Measurements from ENCODE around the gene TRAPPC3.

TRAPPC3 gene

DNA sequence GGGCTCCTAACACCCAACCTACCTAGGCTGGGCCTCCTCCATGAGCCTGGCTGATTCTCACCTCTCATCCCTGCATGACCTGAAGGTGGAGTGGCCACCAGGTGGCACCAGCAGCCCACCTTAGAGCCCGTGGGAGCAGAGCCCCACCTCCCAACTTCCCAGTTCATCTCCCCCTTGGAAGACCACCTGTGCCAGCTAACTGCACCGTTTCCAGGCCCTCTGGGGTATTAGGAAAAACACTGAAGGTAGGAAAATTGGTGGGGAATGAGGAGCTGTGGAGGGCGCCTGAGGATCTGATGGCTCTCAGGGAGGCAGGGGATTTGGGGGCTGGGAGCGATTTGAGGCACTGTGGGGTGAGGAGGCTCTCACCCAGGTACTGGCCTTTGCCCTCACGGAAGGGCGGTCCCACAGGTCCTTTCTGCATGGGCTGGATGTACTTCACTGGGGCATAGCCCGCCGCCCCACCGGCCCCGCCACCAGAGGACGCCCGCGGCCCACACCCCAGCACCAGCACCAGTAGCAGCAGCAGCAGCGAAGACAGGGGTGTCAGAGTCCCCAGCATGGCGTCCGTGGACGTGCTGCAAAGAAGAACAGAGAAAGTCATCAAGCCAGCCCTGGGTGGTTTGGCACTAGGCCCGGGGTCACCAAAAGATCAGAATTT, 49.5 kb downstream of the TRAPPC3 start:
- Histone ChIP-seq H3K9me3 (ENCODE audit: control insufficient read depth in 1 of 2, low read length in 2 of 2) (no peaks in the 10 kb centered on the region), H3K36me3 (ENCODE audit: control insufficient read depth in 1 of 2, insufficient read depth in 2 of 2, low read length in 2 of 2) (peaks cover 3 to 20% of the 10 kb centered on the region in 2 donors), H3K4me3 (ENCODE audit: low read depth in 1 of 2, low read length in 2 of 2) (peak overlapping the region; percentile 30 to 54), H3K4me1 (ENCODE audit: control insufficient read depth in 1 of 2, insufficient read depth in 2 of 2, low read length in 2 of 2) (peaks cover 5% of the 10 kb centered on the region in 2 donors), H3K27me3 (ENCODE audit: control insufficient read depth in 1 of 2, insufficient read depth in 2 of 2, low read length in 2 of 2) (no peaks in the 10 kb centered on the region), H3K27ac (ENCODE audit: low read depth, low read length) (no peak overlapping the region), H3K9ac (ENCODE audit: low read depth in 1 of 2, low read length in 2 of 2) (peak overlapping the region in 1 of 2 donors; percentile 18)

DNA sequence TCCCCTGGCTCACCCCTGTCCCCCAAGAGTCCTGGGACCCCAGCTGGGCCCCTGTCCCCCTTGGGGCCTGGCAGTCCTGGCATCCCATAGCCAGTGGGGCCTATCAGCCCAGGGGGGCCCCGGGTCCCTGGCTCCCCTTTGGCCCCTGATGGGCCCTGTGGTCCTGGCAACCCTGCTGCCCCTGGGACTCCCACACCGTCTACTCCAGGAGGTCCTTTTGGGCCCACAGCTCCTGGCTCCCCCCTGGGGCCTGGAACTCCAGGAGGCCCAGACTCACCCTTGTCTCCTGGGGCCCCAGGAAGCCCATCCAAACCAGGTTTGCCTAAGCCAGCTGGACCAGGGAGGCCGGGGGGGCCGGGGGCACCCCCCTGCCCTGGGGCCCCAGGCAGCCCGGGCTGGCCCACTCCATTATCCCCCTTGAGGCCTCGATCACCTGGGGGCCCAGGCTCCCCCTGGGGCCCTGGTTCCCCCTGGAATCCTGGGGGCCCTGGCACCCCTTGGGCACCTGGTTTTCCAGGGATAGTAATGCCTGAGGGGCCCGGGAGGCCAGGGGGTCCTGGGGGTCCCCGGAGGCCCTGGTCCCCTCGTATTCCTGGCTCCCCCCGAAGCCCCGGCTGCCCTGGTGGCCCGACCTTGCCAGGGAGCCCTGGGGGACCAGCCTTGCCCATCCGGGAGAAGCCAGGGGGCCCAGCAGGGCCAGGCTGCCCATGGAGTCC, 50.5 kb downstream of the TRAPPC3 start:
- H3K9me3 ChIP-seq (ENCODE audit: control insufficient read depth in 1 of 2, low read length in 2 of 2): no peaks in the 10 kb centered on the region
- no peaks in the 10 kb centered on the region for H3K27me3 ChIP-seq (ENCODE audit: control insufficient read depth in 1 of 2, insufficient read depth in 2 of 2, low read length in 2 of 2)
- H3K4me3 ChIP-seq (ENCODE audit: low read depth in 1 of 2, low read length in 2 of 2): no peak overlapping the region
- no peak overlapping the region for H3K27ac ChIP-seq (ENCODE audit: low read depth, low read length)
- peaks cover 5% of the 10 kb centered on the region in 2 donors for H3K4me1 ChIP-seq (ENCODE audit: control insufficient read depth in 1 of 2, insufficient read depth in 2 of 2, low read length in 2 of 2)
- peaks cover 12 to 30% of the 10 kb centered on the region in 2 donors for H3K36me3 ChIP-seq (ENCODE audit: control insufficient read depth in 1 of 2, insufficient read depth in 2 of 2, low read length in 2 of 2)
- H3K9ac ChIP-seq (ENCODE audit: low read depth in 1 of 2, low read length in 2 of 2): no peak overlapping the region

DNA sequence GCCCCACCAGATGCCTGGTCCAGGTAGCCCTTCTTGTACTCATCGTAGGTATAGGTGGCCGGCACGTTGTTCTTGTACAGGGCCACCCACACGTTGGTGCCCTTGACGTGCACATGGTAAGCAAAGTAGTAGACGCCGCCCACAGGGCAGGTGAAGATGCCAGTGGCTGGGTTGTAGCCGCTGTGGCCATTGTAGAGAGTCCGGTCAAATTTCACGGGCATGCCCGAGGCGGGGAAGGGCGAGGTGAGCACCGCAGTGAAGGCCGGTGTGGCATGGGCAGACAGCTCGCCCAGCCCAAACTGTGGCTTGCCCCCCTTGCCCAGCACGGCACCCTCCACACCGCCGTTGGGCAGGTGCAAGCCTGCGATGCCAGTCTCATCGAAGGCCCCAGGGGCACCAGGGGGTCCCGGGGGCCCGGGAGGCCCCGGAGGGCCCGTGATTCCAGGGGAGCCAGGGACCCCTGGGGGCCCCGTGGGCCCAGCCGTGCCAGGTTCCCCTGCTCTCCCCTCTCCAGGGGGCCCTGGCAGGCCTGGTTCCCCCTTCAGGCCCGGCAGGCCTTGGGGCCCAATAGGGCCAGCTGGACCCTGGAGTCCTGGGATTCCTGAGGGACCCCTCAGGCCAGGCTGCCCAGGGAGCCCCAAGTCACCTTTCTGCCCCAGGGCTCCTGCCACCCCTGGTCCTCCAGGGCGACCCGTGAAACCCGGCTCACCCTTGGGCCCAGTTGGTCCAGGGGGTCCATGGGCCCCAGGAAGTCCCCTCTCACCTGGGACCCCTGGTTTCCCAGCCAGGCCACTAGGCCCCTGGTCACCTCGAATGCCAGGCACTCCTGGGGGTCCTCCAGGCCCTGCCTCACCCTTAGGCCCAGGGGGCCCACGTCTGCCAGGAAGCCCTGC, 51.3 kb downstream of the TRAPPC3 start:
- Histone ChIP-seq H3K4me1 (ENCODE audit: control insufficient read depth in 1 of 2, insufficient read depth in 2 of 2, low read length in 2 of 2) (peaks cover 5 to 8% of the 10 kb centered on the region in 2 donors), H3K27ac (ENCODE audit: low read depth, low read length) (no peak overlapping the region), H3K9ac (ENCODE audit: low read depth in 1 of 2, low read length in 2 of 2) (no peak overlapping the region), H3K36me3 (ENCODE audit: control insufficient read depth in 1 of 2, insufficient read depth in 2 of 2, low read length in 2 of 2) (peaks cover 21 to 38% of the 10 kb centered on the region in 2 donors), H3K9me3 (ENCODE audit: control insufficient read depth in 1 of 2, low read length in 2 of 2) (no peaks in the 10 kb centered on the region), H3K27me3 (ENCODE audit: control insufficient read depth in 1 of 2, insufficient read depth in 2 of 2, low read length in 2 of 2) (no peaks in the 10 kb centered on the region), H3K4me3 (ENCODE audit: low read depth in 1 of 2, low read length in 2 of 2) (no peak overlapping the region)

DNA sequence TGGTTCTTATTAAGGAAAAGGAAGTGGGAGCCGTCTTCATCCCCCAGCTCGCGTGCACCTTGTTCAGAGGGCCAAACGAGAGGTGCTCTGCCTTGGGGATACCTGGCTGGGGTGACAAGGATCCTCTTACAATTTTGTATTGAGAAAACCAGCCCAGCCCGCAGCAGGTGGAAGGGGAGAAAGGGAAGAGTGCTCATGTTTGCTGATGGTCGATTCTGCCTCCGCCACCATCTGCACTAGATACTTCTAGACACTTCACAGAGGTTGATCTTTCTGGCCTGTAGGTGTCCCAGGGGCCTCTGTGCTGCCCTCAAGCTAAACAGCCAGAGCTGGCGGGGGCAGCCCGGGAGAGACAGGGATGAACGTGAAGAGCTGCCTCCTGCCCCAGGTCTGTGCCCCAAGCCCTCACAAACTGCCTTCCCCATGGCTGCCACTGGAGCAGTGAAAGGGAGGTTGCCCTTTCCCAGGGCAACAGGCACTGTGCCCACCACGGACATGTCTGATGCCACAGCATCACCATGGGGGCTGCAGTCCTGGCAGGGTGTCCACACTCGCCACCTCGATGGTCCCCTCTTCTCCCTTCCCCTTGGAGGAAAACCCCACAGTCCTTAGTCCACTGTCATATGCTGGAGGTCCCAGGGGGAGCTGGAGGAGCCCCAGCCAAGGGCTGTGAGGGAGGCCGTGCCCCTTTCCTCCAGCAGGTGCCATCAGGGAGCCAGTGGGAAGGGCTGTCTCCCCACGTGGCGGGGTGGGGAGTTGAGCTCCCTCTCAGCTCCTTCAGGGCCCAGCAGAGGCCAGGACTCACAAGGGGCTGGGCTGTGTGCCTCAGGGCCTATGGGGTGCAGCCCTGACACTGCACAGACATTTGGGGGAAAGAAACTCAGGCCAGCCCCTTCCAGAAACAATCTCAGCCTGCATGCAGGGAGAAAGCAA, 52.5 kb downstream of the TRAPPC3 start:
- Histone ChIP-seq H3K36me3 (ENCODE audit: control insufficient read depth in 1 of 2, insufficient read depth in 2 of 2, low read length in 2 of 2) (peaks cover 33 to 50% of the 10 kb centered on the region in 2 donors), H3K27ac (ENCODE audit: low read depth, low read length) (no peak overlapping the region), H3K4me1 (ENCODE audit: control insufficient read depth in 1 of 2, insufficient read depth in 2 of 2, low read length in 2 of 2) (peaks cover 5 to 8% of the 10 kb centered on the region in 2 donors), H3K27me3 (ENCODE audit: control insufficient read depth in 1 of 2, insufficient read depth in 2 of 2, low read length in 2 of 2) (no peaks in the 10 kb centered on the region), H3K9me3 (ENCODE audit: control insufficient read depth in 1 of 2, low read length in 2 of 2) (no peaks in the 10 kb centered on the region), H3K4me3 (ENCODE audit: low read depth in 1 of 2, low read length in 2 of 2) (no peak overlapping the region), H3K9ac (ENCODE audit: low read depth in 1 of 2, low read length in 2 of 2) (no peak overlapping the region)

DNA sequence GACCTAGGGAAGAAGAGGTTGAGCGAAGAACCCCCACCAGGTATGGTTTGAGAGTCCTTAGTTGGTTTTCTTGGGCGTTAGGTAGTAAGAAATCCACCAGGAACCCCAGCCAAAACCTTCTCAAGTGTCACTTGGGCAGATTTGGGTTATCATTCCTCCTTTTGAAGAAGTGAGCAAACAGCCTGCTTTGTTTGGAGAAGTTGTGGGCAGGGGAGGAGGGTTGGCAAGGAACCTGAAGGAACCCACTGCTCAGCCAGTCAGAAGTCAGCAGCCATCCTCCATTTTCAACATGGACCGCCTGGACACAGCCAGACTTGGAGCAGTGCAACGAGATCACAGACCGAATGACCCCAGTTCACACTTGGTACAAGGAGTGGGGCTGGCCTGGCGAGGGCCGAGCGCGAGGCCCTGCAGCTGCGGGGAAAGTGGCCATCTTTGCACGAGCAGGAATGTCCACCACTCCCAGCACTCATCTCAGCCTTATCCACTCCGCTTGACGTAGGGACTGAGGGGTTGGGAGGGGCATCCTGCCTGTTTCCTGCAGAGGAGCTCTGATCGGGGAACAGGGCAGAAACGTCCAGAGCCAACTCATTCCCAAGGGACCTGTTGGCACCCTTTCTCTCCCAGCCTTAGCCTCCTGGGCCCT, 53.4 kb downstream of the TRAPPC3 start:
- no peak overlapping the region for H3K27ac ChIP-seq (ENCODE audit: low read depth, low read length)
- peaks cover 8% of the 10 kb centered on the region in 2 donors for H3K4me1 ChIP-seq (ENCODE audit: control insufficient read depth in 1 of 2, insufficient read depth in 2 of 2, low read length in 2 of 2)
- no peaks in the 10 kb centered on the region for H3K27me3 ChIP-seq (ENCODE audit: control insufficient read depth in 1 of 2, insufficient read depth in 2 of 2, low read length in 2 of 2)
- H3K9ac ChIP-seq (ENCODE audit: low read depth in 1 of 2, low read length in 2 of 2): no peak overlapping the region
- H3K9me3 ChIP-seq (ENCODE audit: control insufficient read depth in 1 of 2, low read length in 2 of 2): no peaks in the 10 kb centered on the region
- H3K36me3 ChIP-seq (ENCODE audit: control insufficient read depth in 1 of 2, insufficient read depth in 2 of 2, low read length in 2 of 2): peaks cover 37 to 57% of the 10 kb centered on the region in 2 donors
- H3K4me3 ChIP-seq (ENCODE audit: low read depth in 1 of 2, low read length in 2 of 2): no peak overlapping the region

DNA sequence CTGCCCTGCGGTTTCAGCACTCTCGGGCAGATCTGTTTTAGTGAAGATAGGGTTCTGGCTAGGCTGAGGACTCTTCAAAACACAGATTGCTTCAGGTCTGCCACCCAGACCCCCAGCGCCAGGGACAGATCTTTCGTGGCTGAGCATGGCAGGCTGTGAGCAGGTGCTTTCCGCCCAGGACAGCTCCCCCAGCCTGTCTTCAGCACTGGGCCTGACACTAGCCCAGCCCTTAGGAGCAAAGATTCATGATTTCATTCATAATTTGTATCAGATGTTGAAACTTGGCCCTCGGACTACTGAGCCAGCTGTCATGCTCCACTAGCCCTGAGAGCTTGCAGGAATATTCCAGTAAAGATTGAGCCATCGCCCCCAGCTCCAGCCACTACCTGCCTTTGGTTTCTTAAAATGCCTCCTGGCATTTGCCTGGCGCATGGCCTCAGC, 54.6 kb downstream of the TRAPPC3 start:
- peaks cover 7 to 13% of the 10 kb centered on the region in 2 donors for H3K4me1 ChIP-seq (ENCODE audit: control insufficient read depth in 1 of 2, insufficient read depth in 2 of 2, low read length in 2 of 2)
- H3K36me3 ChIP-seq (ENCODE audit: control insufficient read depth in 1 of 2, insufficient read depth in 2 of 2, low read length in 2 of 2): peaks cover 37 to 57% of the 10 kb centered on the region in 2 donors
- H3K9me3 ChIP-seq (ENCODE audit: control insufficient read depth in 1 of 2, low read length in 2 of 2): no peaks in the 10 kb centered on the region
- no peak overlapping the region for H3K27ac ChIP-seq (ENCODE audit: low read depth, low read length)
- no peak overlapping the region for H3K4me3 ChIP-seq (ENCODE audit: low read depth in 1 of 2, low read length in 2 of 2)
- no peak overlapping the region for H3K9ac ChIP-seq (ENCODE audit: low read depth in 1 of 2, low read length in 2 of 2)
- no peaks in the 10 kb centered on the region for H3K27me3 ChIP-seq (ENCODE audit: control insufficient read depth in 1 of 2, insufficient read depth in 2 of 2, low read length in 2 of 2)

DNA sequence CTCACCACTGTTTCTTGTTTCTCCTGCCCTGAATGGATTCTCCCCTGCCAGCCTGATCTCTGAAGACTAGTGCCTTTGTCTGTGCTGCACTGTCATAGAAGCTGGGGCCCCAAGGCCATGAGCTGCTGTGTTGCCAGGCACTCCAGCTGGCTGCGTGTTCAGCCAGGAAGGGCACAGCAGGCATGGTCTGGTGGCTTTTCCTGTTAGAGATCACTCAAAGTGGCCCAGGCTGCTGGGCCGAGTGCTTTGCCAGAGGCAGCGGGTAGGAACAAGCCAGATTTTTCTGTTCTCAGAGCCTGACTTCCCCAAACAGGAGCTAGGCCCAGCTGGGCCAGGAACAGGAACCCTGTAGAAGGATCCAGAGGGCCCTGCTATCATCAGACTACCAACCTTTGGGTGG, 55.4 kb downstream of the TRAPPC3 start:
- Histone ChIP-seq H3K36me3 (ENCODE audit: control insufficient read depth in 1 of 2, insufficient read depth in 2 of 2, low read length in 2 of 2) (peaks cover 37 to 57% of the 10 kb centered on the region in 2 donors), H3K4me1 (ENCODE audit: control insufficient read depth in 1 of 2, insufficient read depth in 2 of 2, low read length in 2 of 2) (peaks cover 8 to 17% of the 10 kb centered on the region in 2 donors), H3K4me3 (ENCODE audit: low read depth in 1 of 2, low read length in 2 of 2) (no peak overlapping the region), H3K27ac (ENCODE audit: low read depth, low read length) (no peak overlapping the region), H3K27me3 (ENCODE audit: control insufficient read depth in 1 of 2, insufficient read depth in 2 of 2, low read length in 2 of 2) (no peaks in the 10 kb centered on the region), H3K9ac (ENCODE audit: low read depth in 1 of 2, low read length in 2 of 2) (no peak overlapping the region), H3K9me3 (ENCODE audit: control insufficient read depth in 1 of 2, low read length in 2 of 2) (no peaks in the 10 kb centered on the region)

DNA sequence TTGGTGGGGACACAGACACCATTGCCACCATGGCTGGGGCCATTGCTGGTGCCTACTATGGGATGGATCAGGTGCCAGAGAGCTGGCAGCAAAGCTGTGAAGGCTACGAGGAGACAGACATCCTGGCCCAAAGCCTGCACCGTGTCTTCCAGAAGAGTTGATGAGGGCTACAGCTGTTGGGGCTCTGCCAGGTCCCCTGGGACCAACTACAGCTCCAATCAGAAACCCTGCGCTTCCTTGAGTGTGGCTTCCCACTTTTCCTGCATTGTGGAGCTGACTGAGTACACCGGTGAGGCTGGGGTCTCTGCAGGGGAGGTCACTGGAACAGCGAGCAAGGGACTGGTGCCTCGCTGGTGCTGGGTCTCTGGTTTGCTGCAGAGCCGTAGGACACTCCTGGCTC, 56.1 kb downstream of the TRAPPC3 start:
- H3K36me3 ChIP-seq (ENCODE audit: control insufficient read depth in 1 of 2, insufficient read depth in 2 of 2, low read length in 2 of 2): peaks cover 37 to 57% of the 10 kb centered on the region in 2 donors
- H3K9me3 ChIP-seq (ENCODE audit: control insufficient read depth in 1 of 2, low read length in 2 of 2): no peaks in the 10 kb centered on the region
- H3K9ac ChIP-seq (ENCODE audit: low read depth in 1 of 2, low read length in 2 of 2): no peak overlapping the region
- H3K27me3 ChIP-seq (ENCODE audit: control insufficient read depth in 1 of 2, insufficient read depth in 2 of 2, low read length in 2 of 2): no peaks in the 10 kb centered on the region
- H3K4me3 ChIP-seq (ENCODE audit: low read depth in 1 of 2, low read length in 2 of 2): no peak overlapping the region
- peaks cover 8 to 20% of the 10 kb centered on the region in 2 donors for H3K4me1 ChIP-seq (ENCODE audit: control insufficient read depth in 1 of 2, insufficient read depth in 2 of 2, low read length in 2 of 2)
- no peak overlapping the region for H3K27ac ChIP-seq (ENCODE audit: low read depth, low read length)

DNA sequence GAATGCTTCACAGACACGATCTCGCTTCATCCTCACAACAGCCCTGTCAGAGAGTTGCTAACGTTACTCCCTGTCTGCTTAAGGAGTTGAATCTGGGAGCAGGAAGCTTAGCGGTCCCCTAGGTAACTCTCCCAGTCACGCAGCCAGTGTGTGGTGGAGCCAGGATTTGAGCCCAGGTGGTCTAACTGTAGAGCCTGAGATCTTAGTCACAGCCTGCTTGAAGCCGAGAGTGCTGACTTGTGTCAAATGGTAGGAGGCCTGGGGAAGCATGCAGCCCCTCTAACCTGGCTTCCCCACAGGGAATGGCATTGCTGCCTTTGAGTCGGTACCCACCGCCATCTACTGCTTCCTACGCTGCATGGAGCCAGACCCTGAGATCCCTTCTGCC, 56.5 kb downstream of the TRAPPC3 start:
- no peaks in the 10 kb centered on the region for H3K27me3 ChIP-seq (ENCODE audit: control insufficient read depth in 1 of 2, insufficient read depth in 2 of 2, low read length in 2 of 2)
- H3K4me1 ChIP-seq (ENCODE audit: control insufficient read depth in 1 of 2, insufficient read depth in 2 of 2, low read length in 2 of 2): peaks cover 8 to 22% of the 10 kb centered on the region in 2 donors
- peaks cover 37 to 57% of the 10 kb centered on the region in 2 donors for H3K36me3 ChIP-seq (ENCODE audit: control insufficient read depth in 1 of 2, insufficient read depth in 2 of 2, low read length in 2 of 2)
- H3K9me3 ChIP-seq (ENCODE audit: control insufficient read depth in 1 of 2, low read length in 2 of 2): no peaks in the 10 kb centered on the region
- no peak overlapping the region for H3K4me3 ChIP-seq (ENCODE audit: low read depth in 1 of 2, low read length in 2 of 2)
- H3K27ac ChIP-seq (ENCODE audit: low read depth, low read length): no peak overlapping the region
- no peak overlapping the region for H3K9ac ChIP-seq (ENCODE audit: low read depth in 1 of 2, low read length in 2 of 2)
